Non-pigmented ciliary epithelial cell (primary cell): ENCODE results near the gene DCTN2.

ENCODE experiments used
- DNase-seq: peaks from one replicate; pipeline ENCODE4 v3.0.0-alpha.2; 2010; ENCODE audit warnings: low read depth

Gene DCTN2

GRCh38 chr12:57488402-57489156, 58.4 kb downstream of the DCTN2 start:
- no peak for DNase-seq

GRCh38 chr12:57487597-57488401, 59.2 kb downstream of the DCTN2 start, which contains the start of gene MARS1:
Gene MARS1 (plus strand): TSS chr12:57488068. CDS start chr12:57488091, 23 bp downstream.
- DNase-seq = peak; percentile 78

GRCh38 chr12:57487055-57487596, 59.9 kb downstream of the DCTN2 start:
- DNase-seq = no peak

GRCh38 chr12:57485695-57486094, 61.3 kb downstream of the DCTN2 start:
- no peak for DNase-seq

GRCh38 chr12:57483466-57483865, 63.5 kb downstream of the DCTN2 start:
- DNase-seq = peak; percentile 68

GRCh38 chr12:57481671-57482070, 65.3 kb downstream of the DCTN2 start:
- no peak for DNase-seq
